Stimulated activated CD4-positive, alpha-beta T cell treated with anti-CD3 and anti-CD28 coated beads, Interleukin-4, amount 100 ng/mL, for 48 hours (primary cell): ENCODE results near the gene FKBP9.
A peak's percentile ranks its signal among the peaks of the same experiment; 100 is the strongest.
"Not testable (repeated sequence)": the region's sequence is repeated elsewhere in the genome, so short reads cannot be mapped to it uniquely, and the experiment has no call there.

Experiments used
- DNase-seq, 2 donors: peaks; one replicate each; pipeline ENCODE4 v3.0.0-alpha.2; 2020; ENCODE audit warnings: low read depth in 2 of 2

FKBP9 gene, protein sequence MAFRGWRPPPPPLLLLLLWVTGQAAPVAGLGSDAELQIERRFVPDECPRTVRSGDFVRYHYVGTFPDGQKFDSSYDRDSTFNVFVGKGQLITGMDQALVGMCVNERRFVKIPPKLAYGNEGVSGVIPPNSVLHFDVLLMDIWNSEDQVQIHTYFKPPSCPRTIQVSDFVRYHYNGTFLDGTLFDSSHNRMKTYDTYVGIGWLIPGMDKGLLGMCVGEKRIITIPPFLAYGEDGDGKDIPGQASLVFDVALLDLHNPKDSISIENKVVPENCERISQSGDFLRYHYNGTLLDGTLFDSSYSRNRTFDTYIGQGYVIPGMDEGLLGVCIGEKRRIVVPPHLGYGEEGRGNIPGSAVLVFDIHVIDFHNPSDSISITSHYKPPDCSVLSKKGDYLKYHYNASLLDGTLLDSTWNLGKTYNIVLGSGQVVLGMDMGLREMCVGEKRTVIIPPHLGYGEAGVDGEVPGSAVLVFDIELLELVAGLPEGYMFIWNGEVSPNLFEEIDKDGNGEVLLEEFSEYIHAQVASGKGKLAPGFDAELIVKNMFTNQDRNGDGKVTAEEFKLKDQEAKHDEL

DNA sequence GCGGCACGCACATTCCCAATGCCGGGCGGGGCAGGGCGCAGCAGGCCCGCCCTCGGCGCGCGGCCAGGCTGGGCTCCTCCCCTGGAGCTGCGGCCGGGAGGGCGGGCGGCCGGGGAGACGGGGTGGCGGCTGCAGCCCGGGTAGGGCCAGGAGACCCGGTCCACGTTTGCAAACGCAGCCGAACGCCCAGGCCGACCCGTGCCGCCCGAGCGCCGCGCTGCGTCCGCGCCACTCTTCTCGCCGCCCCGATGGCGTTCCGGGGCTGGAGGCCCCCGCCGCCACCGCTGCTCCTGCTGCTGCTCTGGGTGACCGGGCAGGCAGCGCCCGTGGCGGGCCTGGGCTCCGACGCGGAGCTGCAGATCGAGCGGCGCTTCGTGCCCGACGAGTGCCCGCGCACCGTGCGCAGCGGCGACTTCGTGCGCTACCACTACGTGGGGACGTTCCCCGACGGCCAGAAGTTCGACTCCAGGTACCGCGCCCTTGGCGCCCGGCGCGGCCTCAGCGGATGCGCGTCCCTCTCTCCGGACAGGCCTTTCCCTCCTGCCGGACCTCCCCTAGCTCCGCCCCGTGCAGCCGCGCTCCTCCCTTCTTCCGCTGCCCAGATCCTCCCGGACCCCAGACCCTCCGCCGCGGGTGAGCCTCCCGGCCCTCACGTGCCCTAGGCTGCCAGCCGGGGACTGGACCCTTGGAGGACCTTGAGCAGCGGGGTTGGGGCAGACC lies at the start of gene FKBP9:
FKBP9 (plus strand) TSS at position 115 of the 720 bp plus-strand sequence; CDS start at position 249, 134 bp downstream.
- DNase-seq = no peak

DNA sequence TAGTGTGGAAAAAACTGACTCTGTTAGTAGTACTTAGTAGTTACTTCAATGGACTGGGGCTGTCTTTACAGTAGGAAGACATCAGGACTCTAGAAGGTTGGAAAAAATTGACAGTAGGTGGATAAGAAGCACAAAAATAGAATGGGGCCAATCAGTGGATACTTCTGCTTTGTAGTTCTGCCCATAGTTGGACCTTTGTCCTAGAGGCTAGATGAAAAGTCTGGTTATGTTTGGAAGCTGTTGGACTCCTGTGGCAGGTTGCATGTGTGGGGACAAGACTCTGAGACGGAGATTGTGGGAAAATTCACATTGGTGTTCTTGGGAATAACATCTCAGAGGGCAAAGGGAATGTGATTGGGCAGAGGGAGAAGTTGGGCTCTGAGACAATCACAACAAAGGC lies 47.0 kb upstream of the FKBP9 start:
- no peak for DNase-seq

GRCh38 chr7:32914184-32914583 lies 43.1 kb upstream of the FKBP9 start:
- no peak for DNase-seq

DNA sequence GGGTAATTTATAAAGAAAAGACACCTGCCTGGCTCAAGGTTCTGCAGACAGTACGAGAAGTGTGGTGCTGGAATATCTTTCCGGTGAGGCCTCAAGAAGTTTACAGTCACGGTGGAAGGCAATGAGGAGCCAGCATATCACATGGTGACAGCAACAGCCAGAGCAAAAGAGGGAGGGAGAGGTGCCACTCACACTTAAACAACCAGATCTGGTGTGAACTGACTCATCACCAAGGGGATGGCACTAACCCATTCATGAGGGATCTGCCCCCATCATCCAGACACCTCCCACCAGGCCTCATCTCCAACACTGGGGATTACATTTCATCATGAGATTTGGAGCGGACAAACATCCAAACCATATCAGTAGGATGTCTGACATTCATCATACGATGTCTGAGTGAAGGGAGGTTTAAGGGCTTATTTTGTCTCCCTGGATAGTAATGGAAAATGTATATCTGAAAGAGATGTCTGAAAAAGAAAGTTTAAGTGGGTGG lies 42.2 kb upstream of the FKBP9 start:
- no peak for DNase-seq

DNA sequence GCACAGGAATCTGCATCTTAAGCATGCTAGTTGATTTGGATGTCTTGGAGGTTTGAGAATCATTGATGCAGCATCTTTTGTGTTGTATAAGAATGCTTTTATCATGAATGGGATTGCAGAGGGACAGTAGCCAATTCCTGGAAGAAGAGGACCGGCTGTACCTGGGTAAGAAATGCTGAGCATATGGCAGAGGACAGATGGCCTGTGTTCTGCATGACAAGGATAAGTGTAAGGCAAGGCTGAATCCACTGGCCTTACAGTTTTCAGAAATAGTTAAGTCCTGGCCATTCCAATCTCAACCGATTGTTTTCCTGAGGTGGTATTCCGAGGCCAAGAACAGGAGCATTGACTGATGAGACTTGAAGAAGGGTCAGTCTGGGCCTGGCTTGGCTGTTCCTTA lies 41.2 kb upstream of the FKBP9 start:
- DNase-seq = no peak

- DNase-seq = not testable (repeated sequence)
Observed at GRCh38 chr7:32916994-32917393, 40.2 kb upstream of the FKBP9 start.

GRCh38 chr7:32921896-32922295 lies 35.3 kb upstream of the FKBP9 start:
- DNase-seq = no peak

- no peak for DNase-seq
Observed at GRCh38 chr7:32928785-32929298, 28.4 kb upstream of the FKBP9 start.

- no peak for DNase-seq
Observed at GRCh38 chr7:32929430-32930143, 27.7 kb upstream of the FKBP9 start.

- DNase-seq = no peak
Observed at GRCh38 chr7:32930378-32930777, 26.9 kb upstream of the FKBP9 start.

GRCh38 chr7:32935558-32935957 lies 21.7 kb upstream of the FKBP9 start:
- DNase-seq = no peak

DNA sequence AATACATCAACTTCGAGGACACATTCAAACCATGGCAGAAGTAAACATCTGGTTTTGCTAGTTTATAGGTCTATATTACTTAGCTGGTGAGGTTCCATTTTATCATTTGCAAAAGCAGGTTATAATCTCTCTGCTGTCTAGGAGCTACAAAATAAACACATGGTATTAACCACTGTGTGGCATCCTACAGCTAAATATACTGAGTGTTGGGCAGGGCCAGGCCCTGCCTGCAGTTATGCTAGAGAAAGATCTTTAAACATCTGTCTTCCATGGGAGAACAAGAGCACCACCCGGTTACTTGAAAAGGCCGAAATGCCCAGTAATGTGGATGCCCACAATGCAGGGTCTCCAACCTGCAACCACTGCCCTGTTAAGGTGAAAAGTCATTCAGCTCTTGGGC lies 20.6 kb upstream of the FKBP9 start:
- DNase-seq = no peak

GRCh38 chr7:32937344-32938174 lies 19.7 kb upstream of the FKBP9 start:
- no peak for DNase-seq

DNA sequence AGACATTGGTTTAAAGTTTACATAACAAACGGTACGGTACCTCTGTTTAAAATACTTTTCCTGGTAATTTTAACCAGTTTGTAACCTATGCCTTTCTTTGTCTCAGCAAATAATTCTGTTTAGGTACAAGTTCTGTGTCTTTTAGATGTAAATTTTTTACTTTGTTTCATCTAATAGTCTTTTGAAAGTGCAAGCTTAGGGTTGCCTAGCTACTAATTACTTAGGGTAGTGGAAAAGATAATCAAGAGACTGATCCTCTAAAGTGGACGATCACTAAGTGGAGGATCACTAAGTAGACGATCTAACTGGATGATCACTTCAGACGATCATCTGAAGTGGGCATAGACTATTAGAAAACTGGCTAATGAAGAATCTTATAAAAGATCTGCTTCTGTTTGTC lies 16.1 kb upstream of the FKBP9 start:
- no peak for DNase-seq

- DNase-seq = no peak
Observed at GRCh38 chr7:32941681-32942414, 15.4 kb upstream of the FKBP9 start.

DNA sequence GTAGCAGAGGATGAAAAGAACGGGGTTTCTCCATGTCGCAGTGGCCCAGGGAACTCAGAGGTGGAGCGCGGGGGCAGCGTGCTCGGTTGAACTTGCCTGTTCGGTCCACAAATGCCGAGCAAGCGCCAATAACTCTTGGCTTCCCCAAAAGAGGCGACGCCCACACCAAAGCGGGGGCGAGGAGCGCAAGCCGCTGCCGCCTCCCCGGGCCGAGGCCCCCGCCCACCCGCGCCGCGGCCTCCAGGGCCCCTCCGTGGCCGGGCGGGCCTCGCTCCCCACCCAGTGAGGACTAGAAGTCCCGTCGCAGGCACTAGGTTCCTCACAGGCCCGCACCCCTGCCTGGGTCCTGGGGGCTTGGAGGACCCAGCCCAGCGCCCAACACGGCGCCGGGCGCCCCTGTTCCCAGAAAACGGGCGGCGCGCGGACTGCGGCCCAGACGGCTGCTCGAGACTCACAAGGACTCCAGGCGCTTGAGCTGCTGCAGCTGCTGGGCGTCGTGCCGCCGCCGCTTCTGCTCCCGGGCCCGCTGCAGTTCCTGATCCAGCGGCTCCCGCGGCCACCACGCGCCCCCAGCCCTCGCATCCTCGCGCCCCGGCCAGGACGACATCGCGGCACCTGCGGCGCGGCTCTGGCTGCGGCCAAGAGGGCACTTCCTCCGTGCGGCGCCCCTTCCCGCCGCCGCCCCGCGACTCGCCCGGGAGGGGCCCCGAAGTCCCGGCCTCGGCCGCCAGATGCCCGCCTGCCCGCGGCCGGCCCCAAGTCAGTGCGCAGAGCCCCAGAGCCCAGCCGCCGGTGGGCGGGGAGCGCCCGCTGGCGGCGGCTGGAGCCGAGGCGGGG lies 14.6 kb upstream of the FKBP9 start:
- DNase-seq = peak; percentile 56 to 68

DNA sequence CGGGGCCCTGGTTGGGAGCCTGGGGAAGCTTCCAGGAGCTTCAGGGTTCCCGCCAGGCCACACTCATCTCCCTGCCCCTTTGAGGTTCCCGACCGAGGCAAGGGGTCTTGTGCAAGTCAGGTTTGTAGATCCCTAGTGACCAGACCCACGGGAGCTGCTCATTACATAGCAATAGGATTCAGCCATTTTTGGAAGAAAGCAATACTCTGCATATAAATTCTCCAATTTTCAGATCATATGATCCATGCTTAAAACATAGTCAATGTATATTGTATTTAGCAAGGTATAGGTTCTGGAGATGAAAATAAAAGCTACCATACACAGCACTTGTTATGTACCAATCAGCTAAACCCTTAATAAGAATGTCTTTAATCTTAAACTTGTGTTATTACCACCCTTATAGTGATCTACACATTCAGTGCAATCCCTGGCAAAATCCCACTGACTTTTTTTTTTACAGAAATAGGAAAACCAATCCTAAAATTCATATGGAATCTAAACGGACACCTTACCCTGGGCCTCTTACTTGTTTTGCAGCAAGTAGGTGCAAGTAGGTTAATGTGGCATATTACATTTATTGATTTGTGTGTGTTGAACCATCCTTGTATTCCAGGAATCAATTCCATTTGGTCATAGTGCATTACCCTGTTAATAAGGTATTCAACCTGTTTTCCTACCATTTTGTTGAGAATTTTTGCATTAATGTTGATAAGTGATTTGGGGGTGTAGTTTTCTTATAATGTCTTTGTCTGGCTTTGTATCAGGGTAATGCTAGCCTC lies 13.8 kb upstream of the FKBP9 start:
- no peak for DNase-seq

- no peak for DNase-seq
Observed at GRCh38 chr7:32947420-32947983, 9.7 kb upstream of the FKBP9 start.
